Inflammatory macrophage treated with lipopolysaccharide for 4 hours (primary cell): ENCODE data around the gene GNAQ.

Source experiments
- DNase-seq: peaks from one replicate; pipeline ENCODE4 v3.0.0-alpha.2; 2020

GNAQ gene

GRCh38 chr9:78031444-78031892, at the start of gene GNAQ:
TSS of gene GNAQ (minus strand) at chr9:78031811. CDS start at chr9:78031235, 576 bp downstream.
- no peak for DNase-seq

- no peak for DNase-seq
Observed at GRCh38 chr9:78074385-78075291, 43.0 kb upstream of the GNAQ start.

GRCh38 chr9:78073722-78074121, 42.1 kb upstream of the GNAQ start:
- peak; percentile 36 for DNase-seq

GRCh38 chr9:78072586-78073199, 41.1 kb upstream of the GNAQ start:
- DNase-seq = no peak

GRCh38 chr9:78070521-78070920, 38.9 kb upstream of the GNAQ start:
- no peak for DNase-seq

- DNase-seq = no peak
Observed at GRCh38 chr9:78064075-78064474, 32.5 kb upstream of the GNAQ start.

- DNase-seq = no peak
Observed at GRCh38 chr9:78062710-78063109, 31.1 kb upstream of the GNAQ start.

GRCh38 chr9:78054218-78054617, 22.6 kb upstream of the GNAQ start:
- DNase-seq = peak; percentile 80

- peak; percentile 23 for DNase-seq
Observed at GRCh38 chr9:78053627-78054026, 22.0 kb upstream of the GNAQ start.

GRCh38 chr9:78050421-78050820, 18.8 kb upstream of the GNAQ start:
- DNase-seq = peak; percentile 72

GRCh38 chr9:78049484-78049883, 17.9 kb upstream of the GNAQ start:
- DNase-seq = no peak

GRCh38 chr9:78047106-78047505, 15.5 kb upstream of the GNAQ start:
- no peak for DNase-seq

GRCh38 chr9:78046112-78046511, 14.5 kb upstream of the GNAQ start:
- no peak for DNase-seq

GRCh38 chr9:78044886-78045285, 13.3 kb upstream of the GNAQ start:
- no peak for DNase-seq

- DNase-seq = no peak
Observed at GRCh38 chr9:78044189-78044588, 12.6 kb upstream of the GNAQ start.

- DNase-seq = no peak
Observed at GRCh38 chr9:78041971-78042370, 10.4 kb upstream of the GNAQ start.

- DNase-seq = no peak
Observed at GRCh38 chr9:78040726-78041125, 9.1 kb upstream of the GNAQ start.

- DNase-seq = peak; percentile 60
Observed at GRCh38 chr9:78038620-78039300, 7.1 kb upstream of the GNAQ start.

GRCh38 chr9:78035383-78035993, 3.9 kb upstream of the GNAQ start:
- peak; percentile 72 for DNase-seq

GRCh38 chr9:78033870-78034269, 2.3 kb upstream of the GNAQ start:
- no peak for DNase-seq

- DNase-seq = no peak
Observed at GRCh38 chr9:78032730-78033457, 1.3 kb upstream of the GNAQ start.
